HEK293 (cell line): ENCODE measurements around the gene MTUS2.

ENCODE experiments used
- CTCF ChIA-PET: fragments of 350-600 bp; formaldehyde crosslinking; extraction: SDS; loops from one replicate; lab custom pipeline; 2021; ENCODE audit warnings: antibody characterized with exemption; lab: Yijun Ruan, JAX
- POLR2A ChIA-PET: fragments of 300-600 bp; formaldehyde crosslinking; extraction: SDS; loops from one replicate; lab custom pipeline; 2020; ENCODE audit warnings: antibody characterized with exemption, inconsistent platforms; lab: Yijun Ruan, JAX
- H3K27ac ChIP-seq: fragments of 200-500 bp; sonication (Bioruptor generic); 2 replicates; pipeline ENCODE4 v1.5.1; 2014; ENCODE audit warnings: low read depth, low read length, control low read depth, inconsistent platforms; ENCODE audit errors: extremely low read depth
- H3K36me3 ChIP-seq, 2 experiments: fragments of 200-500 bp in 1 of 2; sonication (Bioruptor generic) in 1 of 2; 1 replicate in 1 of 2; 2 replicates in 1 of 2; pipeline ENCODE4 v1.5.1; 2014 to 2017; ENCODE audit warnings: inconsistent platforms in 2 of 2, low read length in 2 of 2; ENCODE audit not compliant: control insufficient read depth in 2 of 2, insufficient read depth in 1 of 2
- H3K4me1 ChIP-seq: fragments of 200-500 bp; sonication (Bioruptor generic); 2 replicates; pipeline ENCODE4 v1.5.1; 2014; ENCODE audit warnings: mild to moderate bottlenecking, low read length, inconsistent platforms; ENCODE audit not compliant: control insufficient read depth, insufficient read depth
- H3K4me3 ChIP-seq: 2 replicates; pipeline ENCODE4 v1.5.1; 2011; ENCODE audit warnings: low read depth, mild to moderate bottlenecking, control low read depth, low read length, moderate library complexity
- H3K9me3 ChIP-seq: fragments of 200-500 bp; sonication (Bioruptor generic); 2 replicates; pipeline ENCODE4 v1.5.1; 2014; ENCODE audit warnings: low read depth, low read length, inconsistent platforms; ENCODE audit not compliant: control insufficient read depth, insufficient read depth
- KLF7 ChIP-seq: fragments of 450-650 bp; formaldehyde crosslinking; IDR thresholded peaks from 2 replicates; pipeline ENCODE4 v1.5.1; 2016; ENCODE audit warnings: missing biosample characterization, missing genetic modification characterization, borderline replicate concordance
- SETDB1 ChIP-seq: IDR thresholded peaks from one replicate; pipeline ENCODE4 v1.6.1; 2017; ENCODE audit warnings: mild to moderate bottlenecking, low read length, moderate library complexity, mixed read lengths; ENCODE audit not compliant: insufficient read length
- SP3 ChIP-seq: fragments of 450-650 bp; formaldehyde crosslinking; IDR thresholded peaks from 2 replicates; pipeline ENCODE4 v1.5.1; 2016; ENCODE audit warnings: missing biosample characterization, missing genetic modification characterization
- TRIM28 ChIP-seq: IDR thresholded peaks from 2 replicates; pipeline ENCODE4 v1.6.1; 2011; ENCODE audit warnings: low read length, control low read depth, borderline replicate concordance
- ZNF133 ChIP-seq: fragments of 450-650 bp; formaldehyde crosslinking; IDR thresholded peaks from 2 replicates; pipeline ENCODE4 v1.5.1; 2016; ENCODE audit warnings: missing biosample characterization, missing genetic modification characterization
- ZNF184 ChIP-seq: fragments of 450-650 bp; IDR thresholded peaks from 2 replicates; pipeline ENCODE4 v1.5.1; 2018; ENCODE audit warnings: missing biosample characterization, mild to moderate bottlenecking, missing genetic modification characterization
- ZNF214 ChIP-seq: fragments of 450-650 bp; formaldehyde crosslinking; IDR thresholded peaks from 2 replicates; pipeline ENCODE4 v1.5.1; 2017; ENCODE audit warnings: missing biosample characterization, mild to moderate bottlenecking, missing genetic modification characterization, borderline replicate concordance
- ZNF248 ChIP-seq: fragments of 450-650 bp; formaldehyde crosslinking; IDR thresholded peaks from 2 replicates; pipeline ENCODE4 v1.5.1; 2017; ENCODE audit warnings: missing biosample characterization, missing genetic modification characterization
- ZNF266 ChIP-seq: fragments of 450-650 bp; formaldehyde crosslinking; IDR thresholded peaks from 2 replicates; pipeline ENCODE4 v1.5.1; 2016; ENCODE audit warnings: missing biosample characterization, missing genetic modification characterization, low read depth
- ZNF354C ChIP-seq: fragments of 450-650 bp; formaldehyde crosslinking; IDR thresholded peaks from 2 replicates; pipeline ENCODE4 v1.5.1; 2016; ENCODE audit warnings: missing biosample characterization, missing genetic modification characterization, low read depth, borderline replicate concordance
- ZNF433 ChIP-seq: fragments of 450-650 bp; formaldehyde crosslinking; IDR thresholded peaks from 2 replicates; pipeline ENCODE4 v1.5.1; 2016; ENCODE audit warnings: missing biosample characterization, missing genetic modification characterization, low read depth
- ZNF544 ChIP-seq: fragments of 450-650 bp; formaldehyde crosslinking; IDR thresholded peaks from 2 replicates; pipeline ENCODE4 v1.5.0; 2017; ENCODE audit warnings: missing biosample characterization, missing genetic modification characterization
- ZNF549 ChIP-seq: fragments of 450-650 bp; IDR thresholded peaks from 2 replicates; pipeline ENCODE4 v1.5.1; 2018; ENCODE audit warnings: missing biosample characterization, missing genetic modification characterization, mild to moderate bottlenecking, inconsistent platforms, moderate library complexity
- ZNF747 ChIP-seq: fragments of 450-650 bp; formaldehyde crosslinking; IDR thresholded peaks from 2 replicates; pipeline ENCODE4 v1.5.1; 2016; ENCODE audit warnings: missing biosample characterization, missing genetic modification characterization
- ZNF776 ChIP-seq: fragments of 450-650 bp; formaldehyde crosslinking; IDR thresholded peaks from 2 replicates; pipeline ENCODE4 v1.5.0; 2017; ENCODE audit warnings: missing biosample characterization, missing genetic modification characterization, borderline replicate concordance
- ZNF785 ChIP-seq: fragments of 450-650 bp; formaldehyde crosslinking; IDR thresholded peaks from 2 replicates; pipeline ENCODE4 v1.5.1; 2016; ENCODE audit warnings: missing biosample characterization, missing genetic modification characterization
- ZSCAN16 ChIP-seq: fragments of 450-650 bp; formaldehyde crosslinking; IDR thresholded peaks from 2 replicates; pipeline ENCODE4 v1.5.1; 2016; ENCODE audit warnings: missing biosample characterization, missing genetic modification characterization
- TF ChIP-seq, protein P1 (sequence below): fragments of 450-650 bp; formaldehyde crosslinking; IDR thresholded peaks from 2 replicates; pipeline ENCODE4; 2016; ENCODE audit warnings: missing biosample characterization, missing genetic modification characterization

MTUS2 gene

DNA sequence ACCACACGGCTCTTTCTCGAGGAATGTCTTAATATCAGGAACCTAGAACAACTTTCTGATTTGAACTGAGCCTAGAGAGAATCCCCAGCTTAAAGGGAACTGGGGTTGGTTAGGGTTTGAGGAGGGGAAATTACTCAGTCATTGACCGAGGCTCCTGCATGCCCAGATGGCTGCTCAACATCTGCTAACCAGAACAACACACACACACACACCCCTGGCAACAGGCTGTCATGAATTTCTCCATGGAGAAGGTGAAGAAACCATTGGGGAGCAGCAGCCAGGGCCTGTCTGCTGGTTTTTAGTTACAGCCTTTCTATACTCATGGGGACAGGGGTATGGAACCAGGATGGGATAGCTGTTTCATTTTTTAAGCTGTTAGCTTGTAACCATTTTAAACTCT is 5.2 kb downstream of the MTUS2 start:
- no peak overlapping the region for H3K27ac ChIP-seq
- H3K9me3 ChIP-seq, result no peaks in the 10 kb centered on the region
- POLR2A ChIA-PET, result no interaction called here
- H3K4me1 ChIP-seq, result no peaks in the 10 kb centered on the region
- no peaks in the 10 kb centered on the region for H3K36me3 ChIP-seq
- CTCF ChIA-PET, result interaction anchor here (0.7 kb wide), 1 partner anchor 544 kb away, joined by 3 read pairs; no protein-coding TSS in a partner anchor
- H3K4me3 ChIP-seq, result no peak overlapping the region
- no peak for TF ChIP-seq ZNF747 (tag by site-specific recombination)
- no peak for TF ChIP-seq ZNF433
- TF ChIP-seq ZNF776 (tag by site-specific recombination), result no peak
- TF ChIP-seq ZNF266 (tag by site-specific recombination), result no peak
- no peak for TF ChIP-seq ZNF354C (tag by site-specific recombination)
- TF ChIP-seq ZNF248, result no peak
- TF ChIP-seq, protein P1, sequence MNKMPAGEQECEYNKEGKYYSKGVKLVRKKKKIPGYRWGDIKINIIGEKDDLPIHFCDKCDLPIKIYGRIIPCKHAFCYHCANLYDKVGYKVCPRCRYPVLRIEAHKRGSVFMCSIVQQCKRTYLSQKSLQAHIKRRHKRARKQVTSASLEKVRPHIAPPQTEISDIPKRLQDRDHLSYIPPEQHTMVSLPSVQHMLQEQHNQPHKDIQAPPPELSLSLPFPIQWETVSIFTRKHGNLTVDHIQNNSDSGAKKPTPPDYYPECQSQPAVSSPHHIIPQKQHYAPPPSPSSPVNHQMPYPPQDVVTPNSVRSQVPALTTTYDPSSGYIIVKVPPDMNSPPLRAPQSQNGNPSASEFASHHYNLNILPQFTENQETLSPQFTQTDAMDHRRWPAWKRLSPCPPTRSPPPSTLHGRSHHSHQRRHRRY (tag by site-specific recombination), result no peak

DNA sequence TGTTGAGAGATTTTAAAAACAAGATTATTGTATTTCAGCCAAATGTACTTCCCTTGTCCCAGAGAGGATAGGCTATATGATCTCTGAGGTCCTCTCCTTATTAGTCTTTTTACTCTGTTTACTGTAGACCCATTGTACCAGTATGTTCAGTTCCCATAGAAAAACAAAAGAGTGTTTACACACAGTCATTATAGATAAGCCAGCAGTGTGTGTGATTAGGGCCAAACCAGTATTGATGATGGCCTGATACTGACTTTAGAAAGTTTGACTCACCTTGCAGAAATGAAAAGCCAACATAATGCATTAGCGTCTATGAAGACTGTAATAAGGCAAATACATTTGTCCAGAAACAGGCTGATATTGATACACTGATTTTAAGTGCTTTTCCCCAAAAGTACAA is 6.2 kb downstream of the MTUS2 start:
- no peaks in the 10 kb centered on the region for H3K36me3 ChIP-seq
- ChIA-PET POLR2A (no interaction called here), CTCF (no interaction called here)
- no peak overlapping the region for H3K4me3 ChIP-seq
- H3K9me3 ChIP-seq, result no peaks in the 10 kb centered on the region
- no peak for TF ChIP-seq ZNF214
- no peaks in the 10 kb centered on the region for H3K4me1 ChIP-seq
- no peak overlapping the region for H3K27ac ChIP-seq

DNA sequence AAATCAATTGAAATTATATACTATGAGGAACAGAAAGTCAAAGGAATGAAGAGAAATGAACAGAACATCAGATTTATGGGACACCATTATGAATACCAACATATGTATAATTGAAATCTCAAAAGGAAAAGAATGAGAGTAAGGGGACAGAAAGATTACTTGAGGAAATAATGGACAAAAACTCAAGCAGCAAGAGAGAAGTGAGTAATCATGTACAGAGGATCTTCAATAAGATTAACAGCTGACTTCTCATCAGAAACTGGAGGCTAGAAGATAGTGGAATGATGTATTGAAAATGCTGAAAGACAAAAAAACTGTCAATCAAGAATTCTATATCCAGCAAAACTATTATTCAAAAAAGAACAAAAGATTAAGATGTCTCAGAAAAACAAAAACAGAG is 10.4 kb downstream of the MTUS2 start:
- no peak overlapping the region for H3K27ac ChIP-seq
- no peaks in the 10 kb centered on the region for H3K9me3 ChIP-seq
- H3K4me1 ChIP-seq, result no peaks in the 10 kb centered on the region
- peak; percentile 84 for TF ChIP-seq ZNF133 (tag by site-specific recombination)
- no peak for TF ChIP-seq ZNF184 (tag by site-specific recombination)
- peak; percentile 57; the same call in 1 of the 2 replicates for TF ChIP-seq TRIM28
- peak; percentile 83 for TF ChIP-seq SETDB1
- H3K36me3 ChIP-seq, result no peaks in the 10 kb centered on the region
- ChIA-PET POLR2A (no interaction called here), CTCF (no interaction called here)
- no peak overlapping the region for H3K4me3 ChIP-seq

DNA sequence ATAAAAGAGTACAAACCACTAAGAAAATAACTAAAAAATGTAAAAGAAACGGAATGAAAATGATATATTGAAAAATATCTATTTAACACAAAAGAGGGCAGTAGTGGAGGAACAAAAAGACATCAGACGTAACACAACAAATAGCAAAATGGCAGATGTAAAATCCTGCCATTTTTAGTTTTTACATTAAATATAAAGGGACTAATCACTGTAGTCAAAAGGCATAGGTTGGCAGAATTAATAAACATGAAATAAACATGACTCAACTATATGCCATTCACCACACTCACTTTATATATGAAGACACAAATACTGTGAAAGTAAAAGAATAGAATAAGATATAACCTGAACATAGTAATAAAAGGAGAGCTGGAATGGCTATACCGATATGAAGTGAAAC is 11.0 kb downstream of the MTUS2 start:
- TF ChIP-seq SP3 (tag by site-specific recombination) (no peak), ZNF785 (tag by site-specific recombination) (no peak), ZNF549 (no peak), ZSCAN16 (tag by site-specific recombination) (no peak), ZNF544 (tag by site-specific recombination) (no peak), KLF7 (tag by site-specific recombination) (no peak)
- TF ChIP-seq, all 188 proteins: peak for 0
- POLR2A ChIA-PET, result no interaction called here

More for the DNA sequence above, 11.0 kb downstream of the MTUS2 start:
- no peak overlapping the region for H3K27ac ChIP-seq
- no peak overlapping the region for H3K4me3 ChIP-seq
- CTCF ChIA-PET, result no interaction called here
- no peaks in the 10 kb centered on the region for H3K36me3 ChIP-seq
- no peaks in the 10 kb centered on the region for H3K9me3 ChIP-seq
- no peaks in the 10 kb centered on the region for H3K4me1 ChIP-seq
